Thyroid gland (tissue), 4 donors: ENCODE measurements around the gene ASPRV1. TPM values are rescaled to one million over a fixed set of nuclear protein-coding genes. Genes with fewer than 3 reads are reported as not detected.

ENCODE experiments used
- DNase-seq, 2 donors: peaks; one replicate each; pipeline ENCODE4 v3.0.0-alpha.2; 2019
- H3K27ac ChIP-seq, 3 donors: fragments of 200-600 bp; sonication (generic); 1 replicate in 2 of 3; 2 replicates in 1 of 3; pipeline ENCODE4 v1.5.1; 2016 to 2019; ENCODE audit warnings: mild to moderate bottlenecking in 1 of 3, moderate library complexity in 1 of 3
- H3K27me3 ChIP-seq: fragments of 200-600 bp; sonication (generic); one replicate; pipeline ENCODE4 v1.5.1; 2019
- H3K36me3 ChIP-seq, 2 donors: fragments of 200-600 bp; sonication (generic); one replicate each; pipeline ENCODE4 v1.5.1; 2016 to 2019
- H3K4me1 ChIP-seq, 2 donors: fragments of 200-600 bp; sonication (generic); one replicate each; pipeline ENCODE4 v1.5.1; 2017 to 2019
- H3K4me3 ChIP-seq, 3 donors: fragments of 200-600 bp; sonication (generic); replicated peaks in 1 of 3; 1 replicate in 2 of 3; 2 replicates in 1 of 3; pipeline ENCODE4 v1.5.1; 2016; ENCODE audit warnings: mild to moderate bottlenecking in 1 of 3
- H3K9me3 ChIP-seq: fragments of 200-600 bp; sonication (generic); one replicate; pipeline ENCODE4 v1.5.1; 2017
- POLR2A ChIP-seq, 2 donors: fragments of 450-650 bp; IDR thresholded peaks; one replicate each; pipeline ENCODE4 v1.6.1; 2017; ENCODE audit warnings: antibody characterized with exemption in 2 of 2, mild to moderate bottlenecking in 2 of 2, moderate library complexity in 1 of 2
- WGBS, 2 donors: methylation state at CpG; one replicate each; pipeline ENCODE4 v1.1.5; 2017; 5-methylcytosine and 5-hydroxymethylcytosine counted together
- intact Hi-C: fragments of 100-400 bp; cut with DNase I; formaldehyde crosslinking; loops from one replicate; pipeline ENCODE4 v1.15.1; 2023
- total RNA-seq, 4 donors: library from RNA; depleted of rRNA; stranded (reverse); fragments of >200 nt; gene quantifications; one replicate each; pipeline ENCODE4 v1.2.3, GENCODE V29; 2016
- TF ChIP-seq, protein P1 (sequence below), 6 experiments: fragments of 200-600 bp in 3 of 6; fragments of 450-650 bp in 3 of 6; sonication (generic) in 3 of 6; IDR thresholded peaks; one replicate each; pipeline ENCODE4 v1.5.1; 2016 to 2019; ENCODE audit warnings: antibody characterized with exemption in 6 of 6, mild to moderate bottlenecking in 2 of 6, inconsistent platforms in 1 of 6, moderate library complexity in 1 of 6

The ASPRV1 gene
- total RNA-seq, 4 donors from 2014 or later, result 0.89 to 2.0 (median 1.5) TPM

DNA sequence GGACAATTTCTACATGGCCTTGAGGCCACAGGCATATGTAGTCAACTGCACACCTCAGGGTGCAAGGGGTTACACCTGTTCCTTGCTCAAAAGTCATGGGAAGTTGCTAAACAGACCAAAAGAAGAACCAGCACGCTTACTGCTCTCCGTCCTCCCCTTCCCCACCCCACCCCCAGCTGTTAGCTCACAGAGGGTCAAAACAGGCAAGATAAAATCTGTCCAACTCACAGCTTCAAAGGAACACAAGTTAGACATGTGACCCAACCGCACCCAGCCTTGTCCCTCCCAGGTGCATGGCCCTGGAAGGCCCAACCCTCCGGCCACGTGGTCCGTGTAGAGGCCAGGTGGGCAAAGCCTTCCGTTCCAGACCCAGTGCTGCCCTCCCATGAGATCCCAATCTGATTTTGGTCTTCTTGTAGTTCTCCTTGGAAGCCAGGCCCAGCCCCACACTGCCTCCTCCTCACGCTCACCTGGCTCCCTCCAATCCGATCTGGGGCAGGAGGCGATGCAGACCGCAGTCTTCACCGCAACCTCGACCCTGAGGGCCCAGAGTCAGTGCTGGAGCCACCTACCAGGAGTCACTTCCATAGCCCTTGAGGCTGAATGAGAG lies 14.5 kb upstream of the ASPRV1 start:
- Histone ChIP-seq H3K27me3 (no peaks in the 10 kb centered on the region), H3K9me3 (no peaks in the 10 kb centered on the region), H3K27ac (no peak overlapping the region), H3K4me1 (no peaks in the 10 kb centered on the region), H3K4me3 (no peak overlapping the region), H3K36me3 (no peaks in the 10 kb centered on the region)
- 87 to 92% methylated on average over 12 to 13 of the region's 13 CpGs for WGBS, 2 donors
- no peak for DNase-seq
- TF ChIP-seq, protein P1, sequence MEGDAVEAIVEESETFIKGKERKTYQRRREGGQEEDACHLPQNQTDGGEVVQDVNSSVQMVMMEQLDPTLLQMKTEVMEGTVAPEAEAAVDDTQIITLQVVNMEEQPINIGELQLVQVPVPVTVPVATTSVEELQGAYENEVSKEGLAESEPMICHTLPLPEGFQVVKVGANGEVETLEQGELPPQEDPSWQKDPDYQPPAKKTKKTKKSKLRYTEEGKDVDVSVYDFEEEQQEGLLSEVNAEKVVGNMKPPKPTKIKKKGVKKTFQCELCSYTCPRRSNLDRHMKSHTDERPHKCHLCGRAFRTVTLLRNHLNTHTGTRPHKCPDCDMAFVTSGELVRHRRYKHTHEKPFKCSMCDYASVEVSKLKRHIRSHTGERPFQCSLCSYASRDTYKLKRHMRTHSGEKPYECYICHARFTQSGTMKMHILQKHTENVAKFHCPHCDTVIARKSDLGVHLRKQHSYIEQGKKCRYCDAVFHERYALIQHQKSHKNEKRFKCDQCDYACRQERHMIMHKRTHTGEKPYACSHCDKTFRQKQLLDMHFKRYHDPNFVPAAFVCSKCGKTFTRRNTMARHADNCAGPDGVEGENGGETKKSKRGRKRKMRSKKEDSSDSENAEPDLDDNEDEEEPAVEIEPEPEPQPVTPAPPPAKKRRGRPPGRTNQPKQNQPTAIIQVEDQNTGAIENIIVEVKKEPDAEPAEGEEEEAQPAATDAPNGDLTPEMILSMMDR (IDR thresholded peaks at IDR 0.05), result no peak
- no peak for TF ChIP-seq POLR2A (IDR thresholded peaks at IDR 0.05)
- intact Hi-C loops, result no loop called here

- no peaks in the 10 kb centered on the region for H3K36me3 ChIP-seq
- peak; percentile 12 to 17 for DNase-seq
- H3K4me1 ChIP-seq, result no peaks in the 10 kb centered on the region
- TF ChIP-seq POLR2A (IDR thresholded peaks at IDR 0.05), result no peak
- TF ChIP-seq, protein P1 (IDR thresholded peaks at IDR 0.05), result no peak
- no peak overlapping the region for H3K4me3 ChIP-seq
- H3K27ac ChIP-seq, result no peak overlapping the region
- WGBS, 2 donors, result 78 to 82% methylated on average over 12 of the region's 12 CpGs
- no peaks in the 10 kb centered on the region for H3K27me3 ChIP-seq
- no peaks in the 10 kb centered on the region for H3K9me3 ChIP-seq
- intact Hi-C loops, result no loop called here
These were observed 13.9 kb upstream of the ASPRV1 start for GRCh38 chr2:69975136-69975852.

GRCh38 chr2:69973335-69973735 lies 11.9 kb upstream of the ASPRV1 start:
- no peak overlapping the region for H3K4me3 ChIP-seq
- H3K36me3 ChIP-seq, result no peaks in the 10 kb centered on the region
- WGBS, 2 donors, result 50 to 53% methylated on average over 4 of the region's 4 CpGs
- no peaks in the 10 kb centered on the region for H3K27me3 ChIP-seq
- DNase-seq, result peak; percentile 28 to 32
- intact Hi-C loops, result no loop called here
- H3K9me3 ChIP-seq, result no peaks in the 10 kb centered on the region
- no peak overlapping the region for H3K27ac ChIP-seq
- H3K4me1 ChIP-seq, result no peaks in the 10 kb centered on the region
- no peak for TF ChIP-seq POLR2A (IDR thresholded peaks at IDR 0.05)
- TF ChIP-seq, protein P1 (IDR thresholded peaks at IDR 0.05), result no peak

GRCh38 chr2:69972822-69973221 lies 11.4 kb upstream of the ASPRV1 start:
- TF ChIP-seq, protein P1 (IDR thresholded peaks at IDR 0.05), result no peak
- no peak for TF ChIP-seq POLR2A (IDR thresholded peaks at IDR 0.05)
- Histone ChIP-seq H3K9me3 (no peaks in the 10 kb centered on the region), H3K4me1 (no peaks in the 10 kb centered on the region), H3K27me3 (no peaks in the 10 kb centered on the region), H3K4me3 (no peak overlapping the region), H3K27ac (no peak overlapping the region), H3K36me3 (no peaks in the 10 kb centered on the region)
- intact Hi-C loops, result no loop called here
- DNase-seq, result no peak
- 91 to 97% methylated on average over 1 of the region's 1 CpG for WGBS, 2 donors

DNA sequence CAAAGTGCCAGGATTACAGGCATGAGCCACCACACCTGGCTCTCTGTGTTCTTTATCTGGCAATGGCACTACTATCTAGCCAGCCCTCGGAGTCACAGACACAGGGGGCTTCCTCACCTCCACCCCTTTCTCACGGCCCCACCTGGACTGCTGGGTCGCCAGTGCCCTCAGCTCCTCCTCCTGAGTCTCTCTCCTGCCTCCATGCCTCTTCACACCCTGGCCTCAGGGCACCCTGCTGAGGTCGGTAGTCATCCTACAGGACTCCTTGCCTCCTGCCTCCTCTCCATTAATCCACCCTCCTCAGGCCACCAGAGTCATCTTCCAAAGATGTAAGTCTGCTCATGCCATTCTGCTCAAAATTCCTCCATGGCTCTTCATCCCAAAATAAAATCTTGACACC lies 8.6 kb upstream of the ASPRV1 start:
- 80 to 87% methylated on average over 4 of the region's 4 CpGs for WGBS, 2 donors
- TF ChIP-seq POLR2A (IDR thresholded peaks at IDR 0.05), result no peak
- TF ChIP-seq, protein P1 (IDR thresholded peaks at IDR 0.05), result no peak
- intact Hi-C loops, result no loop called here

More for the DNA sequence above, 8.6 kb upstream of the ASPRV1 start:
- no peak for DNase-seq
- H3K27ac ChIP-seq, result no peak overlapping the region
- H3K36me3 ChIP-seq, result no peaks in the 10 kb centered on the region
- no peak overlapping the region for H3K4me3 ChIP-seq
- no peaks in the 10 kb centered on the region for H3K9me3 ChIP-seq
- H3K27me3 ChIP-seq, result no peaks in the 10 kb centered on the region
- H3K4me1 ChIP-seq, result no peaks in the 10 kb centered on the region
